ENCODE data around the gene HOXA6. TPM values are rescaled to one million over a fixed set of nuclear protein-coding genes. Genes with fewer than 3 reads are reported as not detected.

Gene HOXA6
- total and polyA plus RNA-seq, 2 of the 4 experiments (the other 2 are of a cell fraction): 1.4 to 1.8 TPM

DNA sequence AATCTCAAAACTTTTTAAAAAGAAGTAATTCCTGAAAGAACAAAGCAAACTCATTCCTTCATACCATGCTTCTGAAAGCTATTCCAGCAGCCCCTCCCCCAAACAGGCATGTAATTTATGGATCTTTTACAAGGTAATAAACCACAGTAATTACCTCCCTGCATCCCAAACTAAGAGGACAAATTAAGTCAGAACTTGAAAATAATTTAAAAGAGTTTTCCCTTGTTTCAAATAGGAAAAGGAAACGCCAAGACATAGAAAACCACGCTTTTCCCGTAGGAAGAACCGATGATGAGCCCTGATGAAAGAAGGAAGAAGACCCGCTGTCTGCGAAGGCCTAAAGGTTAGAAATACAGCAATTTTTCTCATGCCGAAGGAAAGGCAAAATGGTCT lies 25.9 kb downstream of the HOXA6 start:
- peaks cover 5% of the 10 kb centered on the region; the same call in 1 of the 2 replicates for H3K36me3 ChIP-seq (ENCODE audit: control insufficient read depth, insufficient read depth, low read length)
- peak overlapping the region; percentile 88 for H2BK5ac ChIP-seq (ENCODE audit: low read depth, low read length, poor library complexity, severe bottlenecking)
- peak overlapping the region; percentile 84 for H2AFZ ChIP-seq (replicated peaks; ENCODE audit: low read length, poor library complexity)
- H3K9me1 ChIP-seq (ENCODE audit: insufficient read depth, low read length): peaks cover 12% of the 10 kb centered on the region
- peak overlapping the region; percentile 94 for H2BK120ac ChIP-seq (ENCODE audit: low read depth, low read length)
- BruUV-seq (replicated peaks): no TSS peak
- H3K4me3 ChIP-seq (ENCODE audit: insufficient read depth, low read depth, low read length): peak overlapping the region; percentile 48
- peak overlapping the region; percentile 99 for H3K27ac ChIP-seq (ENCODE audit: insufficient read depth, low read length)
- no peak overlapping the region for H2AK9ac ChIP-seq (replicated peaks; ENCODE audit: low read depth, low read length, poor library complexity)
- peak overlapping the region; percentile 98 for H3K4ac ChIP-seq (ENCODE audit: low read depth, low read length)
- H2AK5ac ChIP-seq (ENCODE audit: low read depth, low read length): 0 out of 2 replicates have a peak overlapping the region, but pooled peaks have one; percentile 76
- peak overlapping the region; percentile 96 for H3K9ac ChIP-seq (ENCODE audit: low read depth, low read length)
- ATAC-seq (ENCODE audit: low read depth) (no peak), DNase-seq (peak; percentile 23)
- dilution Hi-C loops (cut with HindIII; ENCODE audit: low sequenced_read_pairs, unreplicated experiment): no loop called here
- H3K79me1 ChIP-seq (ENCODE audit: low read depth in 1 of 2, low read length in 2 of 2): peaks cover 5 to 48% of the 10 kb centered on the region in 2 experiments; a peak in 3 of 4 replicates
- no peak for TF ChIP-seq POLR2A (IDR thresholded peaks at IDR 0.05; ENCODE audit: low read depth, low read length)
- TF ChIP-seq BHLHE40 (IDR thresholded peaks at IDR 0.05; ENCODE audit: low read depth, low read length): no peak
- no peak for TF ChIP-seq USF2 (IDR thresholded peaks at IDR 0.05; ENCODE audit: low read depth, low read length)
- peak; percentile 34; the same call in 1 of the 2 replicates for TF ChIP-seq CHD1 (IDR thresholded peaks at IDR 0.05; ENCODE audit: low read depth, low read length)
- H3K14ac ChIP-seq (replicated peaks; ENCODE audit: low read depth, low read length): peak overlapping the region; percentile 94
- H3K27me3 ChIP-seq (ENCODE audit: control insufficient read depth, insufficient read depth, low read length): no peaks in the 10 kb centered on the region
- peak overlapping the region; percentile 95 for H3K4me2 ChIP-seq (ENCODE audit: low read depth, low read length)
- peak overlapping the region; percentile 80 for H3K23ac ChIP-seq (ENCODE audit: low read depth, low read length)
- H4K5ac ChIP-seq (ENCODE audit: low read depth, low read length): peak overlapping the region; percentile 92
- H4K91ac ChIP-seq (ENCODE audit: insufficient read depth, low read depth, low read length): peak overlapping the region; percentile 96
- in situ Hi-C loops (cut with MboI; ENCODE audit: low sequenced_read_pairs): no loop called here
- H3K4me1 ChIP-seq (ENCODE audit: control insufficient read depth, insufficient read depth, low read length): peaks cover 36% of the 10 kb centered on the region
- H2BK15ac ChIP-seq (ENCODE audit: low read depth, low read length): peak overlapping the region; percentile 64
- H3K18ac ChIP-seq (ENCODE audit: low read depth, low read length): peak overlapping the region; percentile 67
- H3K9me3 ChIP-seq (ENCODE audit: control insufficient read depth, insufficient read depth, low read length): no peaks in the 10 kb centered on the region
- H4K20me1 ChIP-seq (ENCODE audit: insufficient read depth, low read length): 0 out of 2 replicates have a peak, but pooled peaks cover 2% of the 10 kb centered on the region
- H2BK20ac ChIP-seq (ENCODE audit: low read depth, low read length): peak overlapping the region; percentile 63
- WGBS, 2 experiments (ENCODE audit: extremely low coverage in 2 of 2, insufficient read length in 1 of 2): 0% methylated on average over 2 of the region's 7 CpGs; no CpG with 5 or more reads in 1 of the 2 experiments
- intact Hi-C loops (cut with micrococcal nuclease): loop anchor here (2.0 to 5.0 kb wide), 2 partner anchors 23 to 919 kb away; partner anchors contain the start of genes CBX3 and HNRNPA2B1
- POLR2A ChIA-PET (ENCODE audit: unreplicated experiment): interaction anchor here (1.5 kb wide), 1 partner anchor 16 kb away, joined by 3 read pairs; no protein-coding TSS in a partner anchor
- peak overlapping the region; percentile 90 to 93; a peak in 3 of 4 replicates for H4K8ac ChIP-seq (ENCODE audit: low read depth in 2 of 2, low read length in 2 of 2)
- CTCF ChIA-PET: interaction anchor here (0.6 to 1.2 kb wide), 2 partner anchors 23 to 40 kb away, joined by 3 read pairs; no protein-coding TSS in a partner anchor
- H3K56ac ChIP-seq (ENCODE audit: extremely low read depth, insufficient read depth, low read length): peak overlapping the region; percentile 76
